T-cell (primary cell): ENCODE data around the gene SPEG. TPM values are rescaled to one million over a fixed set of nuclear protein-coding genes. Genes with fewer than 3 reads are reported as not detected.

Source experiments
- ATAC-seq, 4 experiments: fragments of 200-7000 bp in 3 of 4; fragments of 150-1000 bp in 1 of 4; cut with Tn5 transposase; replicated peaks in 1 of 4; 1 replicate in 3 of 4; 2 replicates in 1 of 4; pipeline ENCODE4 v1.10.0; 2021; ENCODE audit warnings: moderate library complexity in 3 of 4, mild to moderate bottlenecking in 2 of 4, moderate number of reproducible peaks in 1 of 4
- CTCF ChIA-PET, 2 donors: fragments of 300-600 bp; sonication (Branson Sonifier 250); formaldehyde crosslinking; loops; one replicate each; lab custom pipeline; 2022; ENCODE audit warnings: antibody characterized with exemption in 2 of 2; lab: Charles Lee
- POLR2A ChIA-PET, 2 donors: fragments of 300-600 bp; sonication (Branson Sonifier 250); formaldehyde crosslinking; loops; one replicate each; lab custom pipeline; 2022; ENCODE audit warnings: antibody characterized with exemption in 2 of 2; lab: Charles Lee
- DNase-seq, 35 experiments: peaks; one replicate each; pipeline versions ENCODE4 v3.0.0 to v3.0.0-alpha.2; 2013 to 2023
- H3K27ac ChIP-seq: one replicate; pipeline ENCODE4 v1.5.1; 2013; ENCODE audit warnings: low read length
- H3K27me3 ChIP-seq, 2 experiments: replicated peaks in 1 of 2; 1 replicate in 1 of 2; 2 replicates in 1 of 2; pipeline versions ENCODE4 v1.6.1 to v1.7.0; 2013; ENCODE audit warnings: low read length in 1 of 2, mixed read lengths in 1 of 2; ENCODE audit not compliant: control insufficient read depth in 2 of 2, insufficient read depth in 2 of 2; ENCODE audit errors: extremely low read depth in 1 of 2
- H3K36me3 ChIP-seq, 2 donors: 1 replicate in 1 of 2; 2 replicates in 1 of 2; pipeline versions ENCODE4 v1.6.1 to v1.7.0; 2013; ENCODE audit warnings: low read length in 1 of 2; ENCODE audit not compliant: control insufficient read depth in 2 of 2, insufficient read depth in 1 of 2; ENCODE audit errors: extremely low read depth in 1 of 2
- H3K4me1 ChIP-seq, 2 experiments: 1 replicate in 1 of 2; 2 replicates in 1 of 2; pipeline versions ENCODE4 v1.6.1 to v1.7.0; 2013; ENCODE audit warnings: low read length in 2 of 2, mixed read lengths in 1 of 2; ENCODE audit not compliant: insufficient read depth in 2 of 2, control insufficient read depth in 1 of 2; ENCODE audit errors: extremely low read depth in 1 of 2
- H3K4me3 ChIP-seq, 2 donors: 1 replicate in 1 of 2; 2 replicates in 1 of 2; pipeline versions ENCODE4 v1.5.1 to v1.7.0; 2013; ENCODE audit warnings: mild to moderate bottlenecking in 2 of 2, low read length in 1 of 2, moderate library complexity in 1 of 2; ENCODE audit not compliant: control insufficient read depth in 1 of 2; ENCODE audit errors: extremely low read depth in 1 of 2
- H3K9me3 ChIP-seq: 2 replicates; pipeline ENCODE4 v1.7.0; 2013
- H3K27ac Mint-ChIP-seq, 2 donors: one replicate each; pipeline ENCODE4 v1.8.0; 2020 to 2021; ENCODE audit warnings: mild to moderate bottlenecking in 2 of 2, mixed read lengths in 2 of 2
- H3K27me3 Mint-ChIP-seq, 2 donors: one replicate each; pipeline ENCODE4 v1.8.0; 2021 to 2022; ENCODE audit warnings: mixed read lengths in 2 of 2
- H3K36me3 Mint-ChIP-seq: one replicate; pipeline ENCODE4 v1.8.0; 2021; ENCODE audit warnings: mixed read lengths
- H3K4me1 Mint-ChIP-seq, 3 donors: one replicate each; pipeline ENCODE4 v1.8.0; 2020 to 2022; ENCODE audit warnings: mixed read lengths in 3 of 3, mild to moderate bottlenecking in 1 of 3
- H3K4me3 Mint-ChIP-seq, 3 donors: one replicate each; pipeline ENCODE4 v1.8.0; 2020 to 2022; ENCODE audit warnings: mild to moderate bottlenecking in 3 of 3, mixed read lengths in 3 of 3, moderate library complexity in 3 of 3
- H3K9me3 Mint-ChIP-seq, 3 donors: one replicate each; pipeline ENCODE4 v1.8.0; 2020 to 2022; ENCODE audit warnings: mixed read lengths in 3 of 3
- WGBS: methylation state at CpG from one replicate; pipeline ENCODE4 v1.1.5; 2013; ENCODE audit warnings: missing lambda C conversion rate; ENCODE audit not compliant: insufficient coverage; 5-methylcytosine and 5-hydroxymethylcytosine counted together
- total RNA-seq, 35 experiments: library from RNA in 6 of 35; stranded (reverse) in 6 of 35; fragments of 120-200 nt in 1 of 35; gene quantifications; one replicate each; pipeline versions ENCODE4 v1.2.1 to v1.2.4 and lab custom pipeline; 2013 to 2026

The SPEG gene
- total RNA-seq, 5 donors from 2014 or later (not counting 1 experiment from before 2014, with no cell fraction given), result 13.8 to 23.9 (median 18.9) TPM

GRCh38 chr2:219474285-219475060 lies 39.8 kb downstream of the SPEG start:
- Mint-ChIP-seq H3K27me3 (peaks cover 0 to 11% of the 10 kb centered on the region in 2 donors), H3K9me3 (no peaks in the 10 kb centered on the region), H3K27ac (no peak overlapping the region), H3K36me3 (peaks cover 9% of the 10 kb centered on the region), H3K4me1 (peaks cover 4 to 5% (median 4%) of the 10 kb centered on the region in 3 donors), H3K4me3 (no peak overlapping the region)
- Histone ChIP-seq H3K27ac (no peak overlapping the region), H3K27me3 (peaks cover 0 to 46% of the 10 kb centered on the region in 2 experiments), H3K4me3 (no peak overlapping the region), H3K36me3 (peaks cover 0 to 3% of the 10 kb centered on the region in 2 donors), H3K4me1 (no peaks in the 10 kb centered on the region), H3K9me3 (no peaks in the 10 kb centered on the region)
- ChIA-PET POLR2A (interaction anchor here in 1 of 2 donors (0.7 kb wide), 1 partner anchor 32 kb away, joined by 10 read pairs; no protein-coding TSS in a partner anchor), CTCF (interaction anchor here in 1 of 2 donors (0.6 to 1.0 kb wide), 4 partner anchors 9 to 64 kb away, joined by 3 to 4 read pairs (median 3); no protein-coding TSS in a partner anchor)
- 89% methylated on average over 4 of the region's 11 CpGs for WGBS
- no peak for DNase-seq
- ATAC-seq, result no peak

GRCh38 chr2:219475278-219475677 lies 40.6 kb downstream of the SPEG start:
- H3K27me3 ChIP-seq, result peaks cover 0 to 47% of the 10 kb centered on the region in 2 experiments
- Mint-ChIP-seq H3K9me3 (no peaks in the 10 kb centered on the region), H3K36me3 (peaks cover 9% of the 10 kb centered on the region), H3K4me3 (no peak overlapping the region), H3K27me3 (peaks cover 0 to 11% of the 10 kb centered on the region in 2 donors), H3K4me1 (peaks cover 4 to 5% (median 4%) of the 10 kb centered on the region in 3 donors), H3K27ac (no peak overlapping the region)
- WGBS, result no CpG with 5 or more reads among the region's 6 CpGs
- no peak for ATAC-seq
- no peaks in the 10 kb centered on the region for H3K4me1 ChIP-seq
- no peak overlapping the region for H3K4me3 ChIP-seq
- no peaks in the 10 kb centered on the region for H3K9me3 ChIP-seq
- H3K36me3 ChIP-seq, result peaks cover 0 to 3% of the 10 kb centered on the region in 2 donors
- CTCF ChIA-PET, result interaction anchor here (0.6 to 1.9 kb wide), 6 partner anchors 11 to 55 kb away, joined by 3 to 8 read pairs (median 4); partner anchors contain the start of gene GMPPA (in 1 of the 2)
- no peak overlapping the region for H3K27ac ChIP-seq
- no peak for DNase-seq
- POLR2A ChIA-PET, result no interaction called here

GRCh38 chr2:219475697-219476651 lies 41.3 kb downstream of the SPEG start:
- Mint-ChIP-seq H3K27ac (no peak overlapping the region), H3K4me3 (no peak overlapping the region), H3K4me1 (peaks cover 4 to 5% (median 4%) of the 10 kb centered on the region in 3 donors), H3K9me3 (no peaks in the 10 kb centered on the region), H3K36me3 (peaks cover 9% of the 10 kb centered on the region), H3K27me3 (peaks cover 0 to 11% of the 10 kb centered on the region in 2 donors)
- ATAC-seq (peak; percentile 67 to 78 (median 71)), DNase-seq (peak in 31 of 35 experiments; percentile 8 to 67 (median 40))
- Histone ChIP-seq H3K4me3 (no peak overlapping the region), H3K27me3 (peaks cover 0 to 54% of the 10 kb centered on the region in 2 experiments), H3K27ac (no peak overlapping the region), H3K36me3 (peaks cover 0 to 3% of the 10 kb centered on the region in 2 donors), H3K4me1 (no peaks in the 10 kb centered on the region), H3K9me3 (no peaks in the 10 kb centered on the region)
- 9% methylated on average over 2 of the region's 14 CpGs for WGBS
- CTCF ChIA-PET, result interaction anchor here (0.6 to 1.9 kb wide), 8 partner anchors 10 to 54 kb away, joined by 3 to 8 read pairs (median 4); partner anchors contain the start of gene GMPPA (in 1 of the 2)
- POLR2A ChIA-PET, result no interaction called here

GRCh38 chr2:219476652-219477151 lies 42.1 kb downstream of the SPEG start:
- ChIA-PET POLR2A (interaction anchor here in 1 of 2 donors (0.7 kb wide), 1 partner anchor 59 kb away, joined by 3 read pairs; no protein-coding TSS in a partner anchor), CTCF (interaction anchor here (0.6 to 1.9 kb wide), 6 partner anchors 9 to 53 kb away, joined by 3 to 8 read pairs (median 6); partner anchors contain the start of gene GMPPA (in 1 of the 2))
- Histone ChIP-seq H3K9me3 (no peaks in the 10 kb centered on the region), H3K4me1 (no peaks in the 10 kb centered on the region), H3K27me3 (peaks cover 3 to 53% of the 10 kb centered on the region in 2 experiments), H3K4me3 (no peak overlapping the region), H3K36me3 (peaks cover 0 to 3% of the 10 kb centered on the region in 2 donors), H3K27ac (no peak overlapping the region)
- no peak overlapping the region for H3K27ac Mint-ChIP-seq
- no peaks in the 10 kb centered on the region for H3K9me3 Mint-ChIP-seq
- peaks cover 4 to 5% (median 4%) of the 10 kb centered on the region in 3 donors for H3K4me1 Mint-ChIP-seq
- DNase-seq (no peak), ATAC-seq (no peak)
- H3K36me3 Mint-ChIP-seq, result peaks cover 3% of the 10 kb centered on the region
- H3K4me3 Mint-ChIP-seq, result no peak overlapping the region
- 15% methylated on average over 8 of the region's 16 CpGs for WGBS
- peaks cover 0 to 14% of the 10 kb centered on the region in 2 donors for H3K27me3 Mint-ChIP-seq

- CTCF ChIA-PET, result no interaction called here
Measured at GRCh38 chr2:219477179-219477578, 42.5 kb downstream of the SPEG start.

More at GRCh38 chr2:219477179-219477578, 42.5 kb downstream of the SPEG start:
- ATAC-seq (no peak), DNase-seq (no peak)
- Mint-ChIP-seq H3K27ac (no peak overlapping the region), H3K4me1 (peaks cover 4 to 5% (median 4%) of the 10 kb centered on the region in 3 donors), H3K36me3 (peaks cover 3% of the 10 kb centered on the region), H3K9me3 (no peaks in the 10 kb centered on the region), H3K27me3 (peaks cover 0 to 19% of the 10 kb centered on the region in 2 donors), H3K4me3 (no peak overlapping the region)
- H3K4me1 ChIP-seq, result no peaks in the 10 kb centered on the region
- no peak overlapping the region for H3K27ac ChIP-seq
- WGBS, result 79% methylated on average over 13 of the region's 13 CpGs
- no peaks in the 10 kb centered on the region for H3K9me3 ChIP-seq
- POLR2A ChIA-PET, result interaction anchor here in 1 of 2 donors (0.7 kb wide), 1 partner anchor 59 kb away, joined by 3 read pairs; no protein-coding TSS in a partner anchor
- H3K4me3 ChIP-seq, result no peak overlapping the region
- H3K36me3 ChIP-seq, result peaks cover 0 to 3% of the 10 kb centered on the region in 2 donors
- H3K27me3 ChIP-seq, result peaks cover 4 to 53% of the 10 kb centered on the region in 2 experiments
